ENCODE measurements around the gene SPX.

DNA sequence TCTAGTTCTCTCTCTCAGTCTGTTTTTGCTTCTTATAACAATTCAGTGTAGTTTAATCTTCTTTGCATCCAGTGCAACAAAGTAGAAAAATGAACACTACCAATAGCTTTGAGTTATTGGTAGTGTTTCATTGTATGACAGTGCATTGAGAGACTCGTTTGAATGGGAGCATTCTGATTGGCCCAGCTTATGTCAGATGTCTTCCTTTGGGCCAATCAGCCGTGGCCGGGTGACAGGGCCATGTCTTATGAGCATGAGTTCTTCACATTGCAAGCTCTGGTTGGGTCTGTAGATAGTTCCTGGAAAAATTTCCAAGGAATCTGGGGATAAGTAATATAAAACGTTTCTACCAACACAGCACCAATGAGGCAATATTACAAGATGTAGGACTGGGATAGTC is 42.0 kb downstream of the SPX start:
- TF ChIP-seq CTCF (IDR thresholded peaks at IDR 0.05 in 4 of 5, conservative IDR thresholded peaks at IDR 0.05 in 1 of 5) = no peak
- TF ChIP-seq POLR2A (IDR thresholded peaks at IDR 0.05) = no peak
